Skeletal muscle satellite cell (primary cell): ENCODE results near the gene ODF2.
A peak's percentile ranks its signal among the peaks of the same experiment; 100 is the strongest.
"Not testable (repeated sequence)": the region's sequence is repeated elsewhere in the genome, so short reads cannot be mapped to it uniquely, and the experiment has no call there.

Experiments
- H3K27me3 ChIP-seq: 2 replicates; pipeline ENCODE4 v1.7.0; 2013; ENCODE audit warnings: low read length; ENCODE audit not compliant: control insufficient read depth, insufficient read depth
- H3K36me3 ChIP-seq: 2 replicates; pipeline ENCODE4 v1.7.0; 2013; ENCODE audit warnings: mild to moderate bottlenecking, control low read depth, low read length; ENCODE audit not compliant: insufficient read depth
- H3K4me1 ChIP-seq: 2 replicates; pipeline ENCODE4 v1.7.0; 2013; ENCODE audit warnings: low read length; ENCODE audit not compliant: control insufficient read depth, insufficient read depth
- H3K4me2 ChIP-seq: 2 replicates; pipeline ENCODE4 v1.7.0; 2013; ENCODE audit warnings: mild to moderate bottlenecking, low read length
- H3K4me3 ChIP-seq: 2 replicates; pipeline ENCODE4 v1.7.0; 2013; ENCODE audit warnings: low read length
- H3K9ac ChIP-seq: 2 replicates; pipeline ENCODE4 v1.7.0; 2013; ENCODE audit warnings: mild to moderate bottlenecking, low read depth, low read length, moderate library complexity
- H3K9me3 ChIP-seq: replicated peaks from 2 replicates; pipeline ENCODE4 v1.7.0; 2013; ENCODE audit warnings: mild to moderate bottlenecking, control low read depth, low read length

The ODF2 gene

DNA sequence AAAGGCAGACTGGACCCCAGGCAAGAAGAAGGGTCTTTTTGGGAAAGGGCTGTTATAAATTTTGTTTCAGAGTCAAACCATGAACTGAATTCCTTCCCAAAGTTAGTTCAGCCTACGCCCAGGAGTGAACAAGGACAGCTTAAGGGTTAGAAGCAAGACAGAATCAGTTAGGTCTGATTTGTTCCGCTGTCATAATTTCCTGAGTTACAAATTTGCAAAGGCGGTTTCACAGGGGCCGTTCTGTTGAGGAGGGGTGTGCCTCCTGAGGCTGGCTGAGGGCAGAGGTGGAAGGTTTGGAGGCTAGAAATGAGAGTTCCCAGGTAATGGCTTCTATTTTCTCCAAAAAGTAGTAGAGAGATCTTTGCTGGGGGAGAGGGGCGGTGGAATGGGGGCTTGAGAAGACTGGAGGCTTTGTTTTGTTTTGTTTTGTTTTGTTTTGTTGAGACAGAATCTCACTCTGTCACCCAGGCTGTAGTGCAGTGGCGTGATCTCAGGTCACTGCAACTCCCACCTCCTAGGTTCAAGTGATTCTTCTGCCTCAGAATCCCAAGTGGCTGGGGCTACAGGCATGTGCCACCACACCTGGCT lies 39.3 kb upstream of the ODF2 start:
- no peak overlapping the region for H3K9ac ChIP-seq
- peaks cover 42% of the 10 kb centered on the region for H3K27me3 ChIP-seq
- no peaks in the 10 kb centered on the region for H3K36me3 ChIP-seq
- no peak overlapping the region for H3K4me2 ChIP-seq
- H3K4me3 ChIP-seq, result no peak overlapping the region
- H3K4me1 ChIP-seq, result peaks cover 11% of the 10 kb centered on the region
- H3K9me3 ChIP-seq, result no peaks in the 10 kb centered on the region

DNA sequence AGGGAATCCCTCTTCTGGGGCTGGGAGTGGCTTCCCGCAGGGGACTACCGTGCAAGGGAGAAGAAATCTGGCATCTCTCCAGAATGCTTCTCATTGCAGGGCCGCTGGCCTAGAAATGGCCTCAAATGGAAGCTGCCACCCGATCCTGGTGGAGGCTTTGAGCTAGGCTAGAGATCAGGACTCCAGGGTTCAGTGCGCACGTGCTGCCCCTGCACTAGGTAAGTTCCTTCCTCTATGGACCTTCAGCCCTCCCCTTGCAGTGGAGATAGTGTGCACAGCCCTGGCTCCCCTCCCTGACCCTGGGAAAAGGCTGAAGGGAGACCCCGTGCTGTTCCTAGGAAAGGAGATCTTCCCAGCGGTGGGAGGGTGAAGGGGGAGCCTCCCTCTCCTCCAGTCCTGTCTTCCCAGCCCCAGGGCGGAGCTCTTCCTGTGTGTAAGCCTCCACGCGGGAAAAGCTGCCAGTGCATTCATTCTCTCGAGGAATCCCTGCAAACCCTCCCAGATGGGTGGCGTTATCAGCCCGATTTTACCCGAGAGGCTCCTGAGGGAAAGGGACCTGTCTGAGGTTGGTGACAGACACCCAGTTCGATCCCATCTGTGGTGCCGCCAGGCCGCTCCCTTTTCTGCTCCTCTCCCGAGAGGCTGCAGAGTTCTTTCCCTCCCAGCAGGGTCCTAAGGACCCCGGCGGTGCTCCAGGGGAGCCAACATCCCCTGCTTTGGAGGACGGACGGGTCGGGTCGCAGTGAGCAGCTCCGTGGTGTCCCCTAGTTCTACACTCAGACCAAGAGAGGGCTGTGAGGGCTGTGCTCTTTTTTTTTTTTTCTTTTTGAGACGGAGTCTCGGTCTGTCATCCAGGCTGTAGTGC lies 36.5 kb upstream of the ODF2 start:
- Histone ChIP-seq H3K9ac (peak overlapping the region; percentile 76), H3K4me2 (peak overlapping the region; percentile 96), H3K9me3 (no peaks in the 10 kb centered on the region), H3K4me3 (no peak overlapping the region), H3K36me3 (peaks cover 7% of the 10 kb centered on the region), H3K4me1 (peaks cover 27% of the 10 kb centered on the region), H3K27me3 (peaks cover 25% of the 10 kb centered on the region)

DNA sequence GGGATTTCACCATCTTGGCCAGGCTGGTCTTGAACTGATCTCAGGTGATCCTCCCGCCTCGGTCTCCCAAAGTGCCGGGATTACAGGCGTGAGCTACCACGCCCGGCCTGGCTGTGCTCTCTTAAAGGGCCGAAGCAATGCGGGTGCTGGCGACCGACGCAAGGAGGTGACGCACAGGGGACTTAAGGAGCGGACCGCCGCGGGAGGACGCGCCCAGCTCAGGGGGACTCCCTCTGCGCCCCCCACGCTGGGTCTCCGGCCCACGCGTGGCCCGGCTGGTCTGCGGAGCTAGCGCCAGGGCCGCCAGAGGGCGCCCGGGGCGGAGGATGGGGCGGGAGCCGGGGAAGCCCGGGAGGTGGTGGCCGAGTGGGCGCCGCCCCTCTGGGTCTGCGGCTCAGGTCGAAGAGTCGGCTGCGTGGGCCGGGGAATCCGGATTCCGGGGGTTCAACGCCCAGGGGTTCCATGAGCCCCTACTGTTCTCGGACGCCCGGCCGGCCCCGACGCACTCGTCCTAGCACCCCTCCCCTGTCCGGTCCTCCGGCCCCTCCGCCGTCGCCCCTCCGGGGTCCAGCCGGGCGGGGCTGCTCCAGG lies 35.7 kb upstream of the ODF2 start:
- Histone ChIP-seq H3K9me3 (no peaks in the 10 kb centered on the region), H3K9ac (peak overlapping the region; percentile 76), H3K36me3 (peaks cover 10% of the 10 kb centered on the region), H3K4me3 (peak overlapping the region; percentile 89), H3K4me2 (peak overlapping the region; percentile 96), H3K27me3 (peaks cover 16% of the 10 kb centered on the region), H3K4me1 (peaks cover 27% of the 10 kb centered on the region)

DNA sequence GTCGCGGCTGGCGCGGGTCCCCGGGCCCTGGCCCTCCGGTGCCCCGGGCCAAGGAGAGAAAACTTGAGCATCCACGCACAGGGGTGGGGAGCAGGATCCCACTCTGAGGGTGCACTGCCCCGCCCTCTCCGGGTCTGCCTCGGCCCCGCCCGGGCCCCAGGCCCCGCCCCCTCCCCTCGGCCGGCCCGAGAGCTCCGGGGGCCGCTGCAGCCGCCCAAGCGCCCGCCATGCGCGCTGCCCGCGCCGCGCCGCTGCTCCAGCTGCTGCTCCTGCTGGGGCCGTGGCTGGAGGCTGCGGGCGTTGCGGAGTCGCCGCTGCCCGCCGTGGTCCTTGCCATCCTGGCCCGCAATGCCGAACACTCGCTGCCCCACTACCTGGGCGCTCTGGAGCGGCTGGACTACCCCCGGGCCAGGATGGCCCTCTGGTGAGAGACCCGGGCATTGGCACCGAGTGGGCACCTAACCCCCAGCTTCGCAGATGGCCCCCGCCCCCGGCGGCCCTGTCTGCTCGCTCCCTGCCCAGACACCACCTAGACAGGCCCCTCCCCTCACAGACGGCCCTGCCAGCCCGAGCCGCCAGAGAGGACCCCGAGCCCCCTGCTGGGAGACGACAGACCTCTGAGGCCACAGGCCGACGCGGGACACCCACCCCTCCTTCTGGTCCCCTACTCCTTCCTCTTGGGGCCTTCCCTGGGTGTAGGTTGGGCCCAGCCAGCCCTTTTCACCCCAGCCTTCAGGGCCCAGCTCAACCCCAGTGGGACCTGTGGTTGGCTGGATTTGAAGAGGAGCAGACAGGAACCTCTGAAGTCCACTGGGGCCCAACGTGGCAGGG lies 34.9 kb upstream of the ODF2 start, which contains the start of gene CERCAM:
Gene CERCAM, plus strand, starts transcription at position 207 of the 831 bp plus-strand sequence. Its CDS starts 21 bp downstream, at position 228.
- Histone ChIP-seq H3K9me3 (no peaks in the 10 kb centered on the region), H3K4me1 (peaks cover 27% of the 10 kb centered on the region), H3K4me2 (peak within 1 kb of the TSS; percentile 96), H3K36me3 (peaks cover 10% of the 10 kb centered on the region), H3K27me3 (peaks cover 12% of the 10 kb centered on the region), H3K9ac (peak within 1 kb of the TSS; percentile 86), H3K4me3 (peak within 1 kb of the TSS; percentile 89)

DNA sequence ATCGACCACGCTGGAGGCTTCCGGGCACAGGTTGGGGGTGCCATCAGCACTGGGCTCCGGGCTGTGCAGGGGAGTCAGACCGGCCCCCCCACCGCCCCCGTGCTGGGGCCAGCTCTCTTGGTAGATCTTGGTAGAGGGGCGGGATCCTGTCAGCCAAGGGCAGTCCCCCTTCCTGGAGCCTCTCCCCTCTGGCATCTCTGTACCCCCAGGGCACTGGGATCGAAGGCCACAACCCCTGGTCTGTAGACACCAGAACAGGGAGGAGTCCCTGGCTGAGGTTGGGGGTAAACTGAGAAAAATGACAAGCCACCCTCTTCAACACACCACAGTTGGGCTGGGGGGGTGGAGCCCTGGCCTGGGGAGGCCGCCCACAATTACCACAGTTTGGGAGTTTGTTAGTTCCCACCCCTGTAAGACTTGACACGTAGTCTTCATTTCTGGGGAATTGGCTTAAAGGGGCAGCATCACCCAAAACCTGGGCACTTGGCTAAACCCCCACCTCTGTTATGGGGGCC lies 34.3 kb upstream of the ODF2 start:
- H3K4me1 ChIP-seq, result peaks cover 27% of the 10 kb centered on the region
- no peaks in the 10 kb centered on the region for H3K9me3 ChIP-seq
- peak overlapping the region; percentile 89 for H3K4me3 ChIP-seq
- peak overlapping the region; percentile 86 for H3K9ac ChIP-seq
- peaks cover 10% of the 10 kb centered on the region for H3K36me3 ChIP-seq
- H3K4me2 ChIP-seq, result peak overlapping the region; percentile 96
- peaks cover 7% of the 10 kb centered on the region for H3K27me3 ChIP-seq

DNA sequence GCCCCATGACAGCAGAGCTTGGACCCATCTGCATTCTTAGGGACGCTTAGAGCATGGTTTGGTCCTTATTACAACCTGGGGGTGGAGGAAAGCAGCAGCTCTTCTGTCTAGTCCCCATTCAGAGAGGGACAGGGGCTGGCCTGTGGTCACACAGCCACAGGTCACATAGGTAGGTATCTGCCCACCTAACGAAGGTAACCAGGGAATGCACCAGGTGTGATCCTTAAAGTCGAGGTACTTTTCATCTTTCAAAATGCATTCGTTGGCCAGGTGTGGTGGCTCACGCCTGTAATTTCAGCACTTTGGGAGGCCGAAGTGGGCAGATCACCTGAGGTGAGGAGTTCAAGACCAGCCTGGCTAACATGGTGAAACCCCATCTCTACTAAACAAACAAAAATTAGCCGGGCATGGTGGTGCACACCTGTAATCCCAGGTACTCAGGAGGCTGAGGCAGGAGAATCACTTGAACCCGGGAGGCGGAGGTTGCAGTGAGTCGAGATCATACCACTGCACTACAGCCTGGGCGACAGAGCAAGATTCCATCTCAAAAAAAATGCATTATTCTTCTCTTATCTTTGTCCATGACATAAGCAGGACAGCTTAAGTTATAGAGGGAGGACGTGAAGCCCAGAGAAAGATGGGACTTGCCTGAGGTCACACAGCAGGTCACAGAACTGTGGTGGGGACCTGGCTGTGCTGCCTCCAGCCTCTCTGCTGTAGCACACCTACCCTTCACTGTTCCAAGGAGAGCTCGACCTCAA lies 33.6 kb upstream of the ODF2 start:
- not testable (repeated sequence) for H3K9me3 ChIP-seq, H3K27me3 ChIP-seq
- peak overlapping the region; percentile 96 for H3K4me2 ChIP-seq
- peaks cover 13% of the 10 kb centered on the region for H3K36me3 ChIP-seq
- peak overlapping the region; percentile 86 for H3K9ac ChIP-seq
- peak overlapping the region; percentile 89 for H3K4me3 ChIP-seq
- H3K4me1 ChIP-seq, result peaks cover 27% of the 10 kb centered on the region

DNA sequence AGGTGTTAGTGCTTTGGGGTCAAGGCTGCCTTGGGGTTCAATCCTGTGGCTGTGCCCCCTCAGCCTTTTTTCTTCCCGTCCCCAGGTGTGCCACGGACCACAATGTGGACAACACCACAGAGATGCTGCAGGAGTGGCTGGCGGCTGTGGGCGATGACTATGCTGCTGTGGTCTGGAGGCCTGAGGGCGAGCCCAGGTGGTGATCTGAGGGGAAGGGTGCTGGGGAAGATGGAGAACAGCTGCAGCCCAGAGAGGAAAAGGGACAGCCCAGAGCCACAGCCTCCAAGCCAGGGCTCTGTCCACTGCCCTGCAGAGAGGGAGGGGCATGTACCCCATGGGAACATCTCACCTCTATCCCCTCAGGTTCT lies 33.0 kb upstream of the ODF2 start:
- Histone ChIP-seq H3K4me3 (no peak overlapping the region), H3K27me3 (peaks cover 5% of the 10 kb centered on the region), H3K9ac (no peak overlapping the region), H3K9me3 (no peaks in the 10 kb centered on the region), H3K36me3 (peaks cover 13% of the 10 kb centered on the region), H3K4me1 (peaks cover 27% of the 10 kb centered on the region), H3K4me2 (no peak overlapping the region)

DNA sequence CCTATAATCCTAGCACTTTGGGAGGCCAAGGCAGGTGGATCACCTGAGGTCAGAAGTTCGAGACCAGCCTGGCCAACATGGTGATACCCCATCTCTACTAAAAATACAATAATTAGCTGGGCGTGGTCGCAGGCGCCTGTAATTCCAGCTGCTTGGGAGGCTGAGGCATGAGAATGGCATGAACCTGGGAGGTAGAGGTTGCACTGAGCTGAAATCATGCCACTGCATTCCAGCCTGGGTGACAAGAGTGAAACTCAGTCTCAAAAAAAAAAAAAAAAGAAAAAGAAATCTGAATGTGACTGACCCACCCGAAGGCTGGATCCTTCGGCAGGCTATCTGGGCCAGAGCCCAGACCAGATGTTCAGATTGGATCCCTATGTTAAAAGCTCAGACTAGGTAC lies 32.5 kb upstream of the ODF2 start:
- peaks cover 27% of the 10 kb centered on the region for H3K4me1 ChIP-seq
- not testable (repeated sequence) for H3K27me3 ChIP-seq, H3K9ac ChIP-seq, H3K9me3 ChIP-seq, H3K4me2 ChIP-seq, H3K4me3 ChIP-seq
- H3K36me3 ChIP-seq, result peaks cover 17% of the 10 kb centered on the region

DNA sequence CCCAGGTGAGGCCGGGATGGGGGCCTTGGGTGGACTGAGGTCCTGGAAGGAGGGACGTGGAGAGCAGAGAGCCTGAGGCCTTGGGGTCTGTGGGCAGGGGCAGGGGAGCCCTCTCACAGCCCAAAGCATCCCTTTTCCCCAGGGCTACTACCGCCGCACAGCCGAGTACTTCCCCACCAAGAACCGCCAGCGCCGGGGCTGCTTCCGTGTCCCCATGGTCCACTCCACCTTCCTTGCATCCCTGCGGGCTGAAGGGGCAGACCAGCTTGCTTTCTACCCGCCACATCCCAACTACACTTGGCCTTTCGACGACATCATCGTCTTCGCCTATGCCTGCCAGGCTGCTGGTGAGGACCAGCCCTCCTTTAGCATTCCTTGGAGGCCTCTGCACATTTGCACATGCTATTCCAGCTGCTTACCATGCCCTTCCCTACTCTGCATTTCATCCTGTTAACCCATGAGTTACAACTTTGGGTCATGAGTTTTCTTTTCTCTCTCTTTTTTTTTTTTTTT lies 31.5 kb upstream of the ODF2 start:
- Histone ChIP-seq H3K36me3 (peaks cover 17% of the 10 kb centered on the region), H3K9ac (no peak overlapping the region), H3K4me1 (peaks cover 23% of the 10 kb centered on the region), H3K27me3 (peaks cover 2% of the 10 kb centered on the region), H3K4me3 (no peak overlapping the region), H3K9me3 (no peaks in the 10 kb centered on the region), H3K4me2 (no peak overlapping the region)

DNA sequence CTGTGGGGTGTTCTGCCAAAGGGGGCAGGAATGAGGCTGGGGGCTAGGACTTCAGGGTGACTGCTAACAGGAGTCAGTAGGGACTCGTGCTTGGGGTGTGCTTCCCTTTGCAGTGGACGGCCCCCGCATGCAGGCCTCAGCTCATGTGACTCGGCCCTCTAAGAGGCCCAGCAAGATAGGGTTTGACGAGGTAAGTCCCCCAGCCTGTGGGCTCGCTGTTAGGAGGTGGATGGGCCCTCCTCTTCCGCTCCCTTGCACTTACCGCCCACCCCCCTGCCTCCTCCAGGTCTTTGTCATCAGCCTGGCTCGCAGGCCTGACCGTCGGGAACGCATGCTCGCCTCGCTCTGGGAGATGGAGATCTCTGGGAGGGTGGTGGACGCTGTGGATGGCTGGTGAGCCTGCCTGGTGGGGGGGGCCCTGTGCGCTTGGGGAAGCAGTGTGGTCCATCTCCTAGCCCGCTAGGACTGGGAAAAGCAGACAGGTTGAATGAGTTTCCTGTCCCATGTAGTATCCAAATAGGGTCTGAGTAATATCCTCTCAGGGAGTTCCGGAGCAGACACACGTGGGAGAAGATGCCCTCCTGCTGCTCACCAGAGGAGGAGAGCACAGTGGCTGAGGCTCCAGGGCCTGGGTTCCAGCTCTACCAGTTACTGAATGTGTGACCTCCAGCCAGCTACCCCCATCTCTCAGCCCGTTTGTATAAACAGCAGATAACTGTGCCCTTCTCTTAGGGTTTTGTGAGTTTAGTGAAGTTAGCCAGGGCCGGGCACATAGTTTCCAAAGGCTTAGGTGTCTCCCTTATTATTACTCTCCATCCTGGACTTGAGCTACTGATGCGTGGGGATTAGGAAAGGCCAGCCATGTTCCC lies 26.9 kb upstream of the ODF2 start:
- Histone ChIP-seq H3K27me3 (no peaks in the 10 kb centered on the region), H3K9ac (no peak overlapping the region), H3K36me3 (peaks cover 16% of the 10 kb centered on the region), H3K9me3 (no peaks in the 10 kb centered on the region), H3K4me2 (no peak overlapping the region), H3K4me3 (no peak overlapping the region), H3K4me1 (no peaks in the 10 kb centered on the region)
